Kidney epithelial cell (primary cell): ENCODE results near the gene TDRD3. TPM values are rescaled to one million over a fixed set of nuclear protein-coding genes. Genes with fewer than 3 reads are reported as not detected.
"Not testable (repeated sequence)": the region's sequence is repeated elsewhere in the genome, so short reads cannot be mapped to it uniquely, and the experiment has no call there.

ENCODE experiments used
- DNase-seq: peaks from one replicate; pipeline ENCODE4 v3.0.0-alpha.2; 2010; ENCODE audit warnings: low read depth
- H3K27me3 ChIP-seq: 2 replicates; pipeline ENCODE4 v1.6.0; 2011; ENCODE audit warnings: low read length; ENCODE audit not compliant: control insufficient read depth, insufficient read depth
- H3K36me3 ChIP-seq: 2 replicates; pipeline ENCODE4 v1.5.1; 2011; ENCODE audit warnings: low read length; ENCODE audit not compliant: control insufficient read depth, insufficient read depth
- H3K4me3 ChIP-seq: 2 replicates; pipeline ENCODE4 v1.5.1; 2011; ENCODE audit warnings: low read depth, mild to moderate bottlenecking, control low read depth, low read length
- total RNA-seq: library from RNA; depleted of rRNA; stranded (reverse); fragments of >200 nt; gene quantifications from 2 replicates; pipeline ENCODE4 v1.2.3, GENCODE V29; 2015
- TF ChIP-seq, protein P1 (sequence below): IDR thresholded peaks from 2 replicates; pipeline ENCODE4 v1.5.1; 2011; ENCODE audit warnings: mild to moderate bottlenecking, moderate library complexity, low read length, control low read depth, inconsistent platforms; ENCODE audit not compliant: insufficient read depth, poor library complexity, severe bottlenecking

Gene TDRD3
- total RNA-seq, 1 donor from 2014 or later = 15.7 TPM

DNA sequence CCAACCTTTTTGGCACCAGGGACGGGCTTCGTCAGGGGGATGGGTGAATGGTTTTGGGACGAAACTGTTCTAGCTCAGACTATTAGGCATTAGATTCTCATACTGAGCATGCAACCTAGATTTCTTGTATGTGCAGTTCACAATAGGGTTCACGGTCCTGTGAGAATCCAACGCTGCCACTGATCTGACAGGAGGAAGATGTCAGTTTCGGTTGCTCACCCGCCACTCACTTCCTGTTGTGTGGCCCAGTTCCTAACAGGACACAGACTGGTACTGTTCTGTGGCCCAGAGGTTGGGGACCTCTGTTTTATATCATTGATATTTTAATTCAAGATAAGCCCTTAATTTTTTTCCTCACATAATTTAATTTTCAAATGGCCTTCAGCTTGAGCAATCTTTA is 26.7 kb upstream of the TDRD3 start:
- Histone ChIP-seq H3K36me3 (no peaks in the 10 kb centered on the region), H3K4me3 (no peak overlapping the region), H3K27me3 (no peaks in the 10 kb centered on the region)
- no peak for DNase-seq
- TF ChIP-seq, protein P1, sequence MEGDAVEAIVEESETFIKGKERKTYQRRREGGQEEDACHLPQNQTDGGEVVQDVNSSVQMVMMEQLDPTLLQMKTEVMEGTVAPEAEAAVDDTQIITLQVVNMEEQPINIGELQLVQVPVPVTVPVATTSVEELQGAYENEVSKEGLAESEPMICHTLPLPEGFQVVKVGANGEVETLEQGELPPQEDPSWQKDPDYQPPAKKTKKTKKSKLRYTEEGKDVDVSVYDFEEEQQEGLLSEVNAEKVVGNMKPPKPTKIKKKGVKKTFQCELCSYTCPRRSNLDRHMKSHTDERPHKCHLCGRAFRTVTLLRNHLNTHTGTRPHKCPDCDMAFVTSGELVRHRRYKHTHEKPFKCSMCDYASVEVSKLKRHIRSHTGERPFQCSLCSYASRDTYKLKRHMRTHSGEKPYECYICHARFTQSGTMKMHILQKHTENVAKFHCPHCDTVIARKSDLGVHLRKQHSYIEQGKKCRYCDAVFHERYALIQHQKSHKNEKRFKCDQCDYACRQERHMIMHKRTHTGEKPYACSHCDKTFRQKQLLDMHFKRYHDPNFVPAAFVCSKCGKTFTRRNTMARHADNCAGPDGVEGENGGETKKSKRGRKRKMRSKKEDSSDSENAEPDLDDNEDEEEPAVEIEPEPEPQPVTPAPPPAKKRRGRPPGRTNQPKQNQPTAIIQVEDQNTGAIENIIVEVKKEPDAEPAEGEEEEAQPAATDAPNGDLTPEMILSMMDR = no peak

DNA sequence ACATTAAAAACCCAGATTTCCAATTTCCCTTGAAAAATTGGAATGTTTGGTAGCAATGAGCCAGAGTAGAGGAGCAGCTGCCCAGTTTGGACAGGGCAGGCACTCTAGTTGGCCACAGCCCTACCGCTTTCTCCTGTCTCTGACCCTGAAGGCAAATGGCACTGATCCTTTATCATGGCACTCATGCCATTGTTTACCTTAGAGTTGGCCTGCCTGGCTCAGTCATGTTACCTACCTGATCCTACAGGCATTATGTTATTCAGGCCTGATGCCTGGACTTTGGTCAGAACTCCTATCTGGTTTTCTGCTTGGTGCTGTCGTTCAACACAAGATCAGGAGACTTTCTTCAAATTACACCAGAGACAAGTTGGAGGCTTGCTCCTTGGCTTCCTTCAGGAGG is 24.9 kb upstream of the TDRD3 start:
- DNase-seq = no peak
- H3K36me3 ChIP-seq = no peaks in the 10 kb centered on the region
- TF ChIP-seq, protein P1 = no peak

DNA sequence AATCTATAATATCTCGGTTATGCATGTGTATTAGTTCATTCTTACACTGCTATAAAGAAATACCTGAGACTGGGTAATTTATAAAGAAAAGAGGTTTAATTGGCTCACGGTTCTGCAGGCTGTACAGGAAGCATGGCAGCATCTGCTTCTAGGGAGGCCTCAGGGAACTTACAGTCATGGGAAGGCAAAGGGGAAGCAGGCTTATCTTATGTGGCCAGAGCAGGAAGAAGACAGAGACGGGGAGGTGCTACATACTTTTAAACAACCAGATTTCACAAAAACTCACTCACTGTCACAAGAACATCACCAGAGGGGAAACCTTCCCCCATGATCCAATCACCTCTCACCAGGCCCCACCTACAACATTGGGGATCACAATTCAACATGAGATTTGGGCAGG is 17.7 kb upstream of the TDRD3 start:
- H3K4me3 ChIP-seq, DNase-seq, H3K36me3 ChIP-seq: not testable (repeated sequence)

More for the DNA sequence above, 24.9 kb upstream of the TDRD3 start:
- Histone ChIP-seq H3K4me3 (no peak overlapping the region), H3K27me3 (no peaks in the 10 kb centered on the region)

DNA sequence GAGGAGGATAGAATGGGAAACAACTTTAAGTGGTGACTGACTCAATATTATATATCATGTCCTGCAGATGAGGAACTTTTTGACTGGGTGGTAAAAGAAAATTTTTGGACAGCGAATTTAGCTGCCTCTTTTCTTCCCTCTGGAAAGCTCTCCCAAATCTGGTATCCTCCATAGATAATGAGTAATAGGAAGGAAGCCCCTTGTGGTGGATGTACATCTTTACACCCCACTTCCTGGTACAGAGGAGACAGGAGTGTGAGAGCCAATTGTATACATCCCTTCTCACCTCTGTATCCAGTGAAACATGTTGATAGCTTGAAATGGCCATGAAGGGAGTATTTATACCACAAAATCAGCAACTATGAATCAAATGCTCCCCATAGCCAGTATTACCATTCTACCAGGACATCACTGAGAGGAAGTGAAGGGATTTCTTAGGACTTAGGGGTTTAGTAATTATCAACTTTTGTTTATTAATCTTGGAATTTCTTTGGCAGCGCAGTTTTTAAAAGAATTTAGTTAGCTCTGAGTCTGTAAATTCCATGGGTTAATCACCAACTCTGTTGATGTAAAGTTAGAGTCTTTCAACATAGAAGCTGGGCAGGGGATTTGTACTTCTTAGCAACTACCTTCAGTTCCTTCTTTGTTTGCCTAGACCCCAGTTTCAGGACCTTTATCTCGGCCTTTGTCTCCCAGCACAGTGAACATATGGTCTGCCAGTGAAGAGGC is 17.0 kb upstream of the TDRD3 start:
- Histone ChIP-seq H3K36me3 (no peaks in the 10 kb centered on the region), H3K4me3 (no peak overlapping the region), H3K27me3 (no peaks in the 10 kb centered on the region)
- TF ChIP-seq, protein P1 = peak; percentile 14
- no peak for DNase-seq

More for the DNA sequence above, 17.7 kb upstream of the TDRD3 start:
- not testable (repeated sequence) for H3K27me3 ChIP-seq

DNA sequence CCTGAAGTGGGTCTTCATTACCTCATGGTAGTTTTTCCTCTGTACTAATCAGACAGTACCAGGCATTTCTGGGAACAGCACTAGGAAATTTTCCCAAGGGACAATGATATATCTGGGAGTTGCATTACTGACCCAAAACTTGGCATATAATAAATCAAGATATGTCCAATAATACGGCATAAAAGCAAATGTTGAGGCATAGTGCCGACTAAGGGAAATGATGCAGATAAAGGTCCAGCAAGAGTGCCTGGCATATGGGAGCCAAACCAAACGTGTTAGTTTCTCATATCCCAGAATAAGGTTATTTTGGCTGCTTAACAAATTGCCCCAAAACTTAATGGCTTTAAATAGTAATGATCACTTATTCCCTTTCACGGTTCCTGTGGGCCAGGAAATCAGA is 12.1 kb upstream of the TDRD3 start:
- no peaks in the 10 kb centered on the region for H3K27me3 ChIP-seq
- no peaks in the 10 kb centered on the region for H3K36me3 ChIP-seq
- no peak overlapping the region for H3K4me3 ChIP-seq
- no peak for DNase-seq
- TF ChIP-seq, protein P1 = no peak

DNA sequence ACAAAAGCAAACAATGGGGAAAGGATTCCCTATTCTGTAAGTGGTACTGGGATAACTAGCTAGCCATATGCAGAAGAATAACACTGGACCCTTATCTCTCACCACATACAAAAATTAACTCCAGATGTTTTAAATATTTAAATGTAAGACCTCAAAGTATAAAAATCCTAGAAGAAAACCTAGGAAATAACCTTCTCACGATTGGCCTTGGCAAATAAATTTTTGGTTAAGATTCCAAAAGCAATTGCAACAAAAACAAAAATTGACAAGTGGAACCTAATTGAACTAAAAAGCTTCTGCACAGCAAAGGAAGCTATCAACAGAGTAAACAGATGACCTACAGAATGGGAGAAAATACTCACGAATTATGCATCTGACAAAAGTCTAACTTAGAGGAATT is 10.8 kb upstream of the TDRD3 start:
- TF ChIP-seq, protein P1 = no peak

More for the DNA sequence above, 10.8 kb upstream of the TDRD3 start:
- no peak overlapping the region for H3K4me3 ChIP-seq
- no peak for DNase-seq
- H3K36me3 ChIP-seq = no peaks in the 10 kb centered on the region
- no peaks in the 10 kb centered on the region for H3K27me3 ChIP-seq
